ENCODE measurements around the gene SAP30BP.

GRCh38 chr17:75635610-75636202 is 31.4 kb upstream of the SAP30BP start:
- TF ChIP-seq SAFB2 (CRISPR knock-in tag; IDR thresholded peaks at IDR 0.05; ENCODE audit: borderline replicate concordance, low read depth), result no peak
- no peak for TF ChIP-seq ARID3A (IDR thresholded peaks at IDR 0.05; ENCODE audit: low read depth, low read length)
